ENCODE results near the gene CC2D2A.

Gene CC2D2A

DNA sequence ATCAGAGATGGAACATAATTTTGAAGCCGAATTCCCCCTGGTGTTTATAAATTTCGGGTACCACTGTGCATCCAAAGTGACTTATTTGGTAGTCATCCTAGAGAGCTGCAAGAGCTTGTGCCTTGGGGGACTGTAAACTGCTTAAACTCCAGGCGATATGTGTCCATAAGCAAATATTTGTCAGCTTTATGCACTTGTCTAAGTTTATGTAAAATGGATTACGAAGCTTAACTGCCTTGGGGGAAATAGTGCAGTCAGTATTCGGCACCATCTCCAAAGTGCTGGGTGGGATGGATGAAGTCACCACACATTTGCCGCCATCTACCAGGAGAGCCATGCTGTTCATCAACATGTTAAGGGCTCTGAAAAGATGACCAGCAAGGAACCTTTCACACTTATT lies 65.9 kb downstream of the CC2D2A start:
- Histone ChIP-seq H3K27ac (no peak overlapping the region), H3K36me3 (peaks cover 18% of the 10 kb centered on the region), H3K4me3 (ENCODE audit: low read depth, low read length) (no peak overlapping the region), H3K27me3 (ENCODE audit: insufficient read depth, low read depth, severe bottlenecking) (no peaks in the 10 kb centered on the region), H3K9me3 (ENCODE audit: severe bottlenecking) (no peaks in the 10 kb centered on the region)
- TF ChIP-seq, protein P1, sequence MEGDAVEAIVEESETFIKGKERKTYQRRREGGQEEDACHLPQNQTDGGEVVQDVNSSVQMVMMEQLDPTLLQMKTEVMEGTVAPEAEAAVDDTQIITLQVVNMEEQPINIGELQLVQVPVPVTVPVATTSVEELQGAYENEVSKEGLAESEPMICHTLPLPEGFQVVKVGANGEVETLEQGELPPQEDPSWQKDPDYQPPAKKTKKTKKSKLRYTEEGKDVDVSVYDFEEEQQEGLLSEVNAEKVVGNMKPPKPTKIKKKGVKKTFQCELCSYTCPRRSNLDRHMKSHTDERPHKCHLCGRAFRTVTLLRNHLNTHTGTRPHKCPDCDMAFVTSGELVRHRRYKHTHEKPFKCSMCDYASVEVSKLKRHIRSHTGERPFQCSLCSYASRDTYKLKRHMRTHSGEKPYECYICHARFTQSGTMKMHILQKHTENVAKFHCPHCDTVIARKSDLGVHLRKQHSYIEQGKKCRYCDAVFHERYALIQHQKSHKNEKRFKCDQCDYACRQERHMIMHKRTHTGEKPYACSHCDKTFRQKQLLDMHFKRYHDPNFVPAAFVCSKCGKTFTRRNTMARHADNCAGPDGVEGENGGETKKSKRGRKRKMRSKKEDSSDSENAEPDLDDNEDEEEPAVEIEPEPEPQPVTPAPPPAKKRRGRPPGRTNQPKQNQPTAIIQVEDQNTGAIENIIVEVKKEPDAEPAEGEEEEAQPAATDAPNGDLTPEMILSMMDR (IDR thresholded peaks at IDR 0.05; ENCODE audit: low read depth, low read length): no peak
- DNase-seq: no peak

DNA sequence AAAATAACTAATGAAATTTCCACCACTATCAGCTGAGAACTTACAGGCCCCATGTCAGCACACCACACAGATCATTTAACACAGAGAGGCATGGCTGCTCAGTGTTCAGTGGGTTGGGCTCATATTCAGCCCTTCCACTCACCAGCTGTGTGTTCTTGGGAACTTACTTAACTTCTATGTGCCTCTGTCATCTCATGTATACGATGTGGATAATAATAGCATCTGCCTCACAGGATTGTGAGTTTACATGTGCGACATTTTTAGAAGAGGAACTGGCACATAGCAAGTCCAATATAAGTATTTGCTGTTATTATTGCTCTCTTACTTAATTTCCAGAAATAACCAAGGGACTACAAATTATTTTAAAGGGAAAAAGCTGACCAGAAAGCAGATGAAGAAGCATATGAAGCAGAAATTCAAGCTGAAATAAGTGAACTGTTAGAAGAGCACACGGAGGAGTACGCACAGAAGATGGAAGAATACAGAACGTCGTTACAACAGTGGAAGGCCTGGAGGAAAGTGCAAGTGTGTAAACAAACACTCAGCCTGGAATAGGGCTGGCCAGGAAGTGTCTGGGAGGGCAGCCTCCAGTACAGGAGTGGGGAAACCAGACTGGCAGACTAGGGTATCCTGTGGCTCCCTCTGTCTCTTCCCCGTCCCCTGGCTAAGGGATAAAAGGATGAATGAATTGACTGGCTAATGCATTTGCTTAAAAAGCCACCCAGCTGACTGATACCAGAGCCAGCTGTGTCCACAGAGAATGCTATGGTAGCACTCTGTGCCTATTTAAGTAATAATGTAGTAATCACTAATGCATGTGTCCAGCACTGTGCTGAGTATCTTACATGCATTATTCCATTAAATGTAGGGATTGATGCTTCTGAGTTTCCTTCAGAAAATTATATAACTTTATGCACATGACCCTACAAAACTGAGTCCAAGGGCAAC lies 67.1 kb downstream of the CC2D2A start:
- no peak for DNase-seq
- H3K4me3 ChIP-seq (ENCODE audit: low read depth, low read length): no peak overlapping the region
- H3K27ac ChIP-seq: no peak overlapping the region
- no peaks in the 10 kb centered on the region for H3K9me3 ChIP-seq (ENCODE audit: severe bottlenecking)
- TF ChIP-seq, protein P1 (IDR thresholded peaks at IDR 0.05; ENCODE audit: low read depth, low read length): no peak
- peaks cover 18% of the 10 kb centered on the region for H3K36me3 ChIP-seq
- no peaks in the 10 kb centered on the region for H3K27me3 ChIP-seq (ENCODE audit: insufficient read depth, low read depth, severe bottlenecking)

DNA sequence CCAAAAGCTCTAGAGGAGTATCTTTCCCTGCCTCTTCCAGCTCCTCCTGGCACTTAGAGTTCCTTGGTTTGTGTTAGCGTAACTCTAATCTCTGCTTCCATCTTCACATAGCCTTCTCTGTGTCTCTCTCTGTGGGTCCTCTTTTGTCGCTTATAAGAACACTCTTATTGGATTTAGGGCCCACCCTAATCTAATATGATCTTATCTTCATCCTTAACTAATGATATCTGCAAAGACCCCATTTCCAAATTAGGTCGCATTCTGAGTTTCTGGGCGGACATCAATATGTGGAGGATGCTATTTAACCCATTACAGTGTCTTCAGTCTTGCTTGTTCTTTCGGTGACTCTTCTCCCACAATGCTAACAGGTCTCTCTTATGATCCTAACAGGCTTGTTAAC lies 72.3 kb downstream of the CC2D2A start:
- H3K27me3 ChIP-seq (ENCODE audit: insufficient read depth, low read depth, severe bottlenecking): no peaks in the 10 kb centered on the region
- TF ChIP-seq, protein P1 (IDR thresholded peaks at IDR 0.05; ENCODE audit: low read depth, low read length): no peak
- no peak overlapping the region for H3K27ac ChIP-seq
- no peaks in the 10 kb centered on the region for H3K9me3 ChIP-seq (ENCODE audit: severe bottlenecking)
- no peak for DNase-seq
- H3K36me3 ChIP-seq: peaks cover 18% of the 10 kb centered on the region
- H3K4me3 ChIP-seq (ENCODE audit: low read depth, low read length): no peak overlapping the region

DNA sequence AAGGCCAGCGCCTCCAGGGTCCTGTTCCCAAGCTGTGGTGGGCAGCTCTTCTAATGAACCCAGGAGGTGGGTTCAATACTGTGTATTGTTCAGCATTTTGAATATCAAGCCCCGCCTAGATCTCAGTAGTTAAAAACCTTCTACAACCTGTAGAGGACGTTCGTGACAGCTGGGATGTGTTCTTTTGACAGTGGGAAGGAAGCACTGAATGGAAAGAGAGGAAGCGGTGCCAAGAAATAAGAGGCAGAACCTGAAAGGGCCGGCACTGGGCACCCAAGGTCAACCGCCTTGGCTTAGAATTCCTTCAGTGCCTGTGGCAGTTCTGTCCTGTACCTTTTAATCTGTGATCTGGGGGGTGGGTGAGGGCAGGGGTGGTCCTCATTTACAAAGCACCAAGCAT lies 73.1 kb downstream of the CC2D2A start:
- no peak for DNase-seq
- TF ChIP-seq, protein P1 (IDR thresholded peaks at IDR 0.05; ENCODE audit: low read depth, low read length): no peak
- Histone ChIP-seq H3K27ac (no peak overlapping the region), H3K4me3 (ENCODE audit: low read depth, low read length) (no peak overlapping the region), H3K36me3 (peaks cover 13% of the 10 kb centered on the region), H3K27me3 (ENCODE audit: insufficient read depth, low read depth, severe bottlenecking) (no peaks in the 10 kb centered on the region), H3K9me3 (ENCODE audit: severe bottlenecking) (no peaks in the 10 kb centered on the region)

DNA sequence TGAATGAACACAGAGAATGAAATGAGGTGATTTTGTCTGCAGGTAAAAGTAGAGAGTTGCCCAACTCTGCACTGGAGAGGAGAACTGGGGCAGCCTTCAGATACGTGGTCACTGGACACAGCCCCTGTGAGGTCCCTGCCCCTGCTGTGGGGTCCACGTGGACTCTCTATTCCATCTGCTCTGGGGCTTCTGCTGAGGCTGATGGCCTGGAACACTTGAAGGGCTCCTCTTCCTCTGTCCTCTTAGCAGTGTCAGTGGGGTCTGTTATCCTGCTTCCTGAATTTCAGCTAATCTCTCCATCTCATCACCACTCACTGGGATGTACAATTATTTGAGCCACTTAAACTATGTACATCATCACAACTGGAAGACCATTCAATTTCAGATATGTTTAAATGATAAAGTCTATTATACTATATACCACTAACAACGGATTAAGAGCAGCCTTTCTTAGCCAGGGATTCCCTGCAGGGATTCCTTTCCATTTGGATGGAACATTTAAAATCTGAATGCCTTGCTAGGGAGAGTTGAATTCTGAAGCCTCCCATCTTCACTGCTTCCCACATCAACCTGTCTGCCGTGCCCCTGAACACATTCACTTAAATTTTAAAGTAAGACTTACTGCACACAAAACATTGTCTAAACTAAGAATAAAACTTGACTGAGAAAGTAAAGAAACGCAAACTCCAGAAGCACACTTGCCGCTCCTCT lies 74.0 kb downstream of the CC2D2A start:
- Histone ChIP-seq H3K4me3 (ENCODE audit: low read depth, low read length) (no peak overlapping the region), H3K27ac (no peak overlapping the region), H3K36me3 (peaks cover 7% of the 10 kb centered on the region), H3K27me3 (ENCODE audit: insufficient read depth, low read depth, severe bottlenecking) (no peaks in the 10 kb centered on the region), H3K9me3 (ENCODE audit: severe bottlenecking) (no peaks in the 10 kb centered on the region)
- no peak for DNase-seq
- TF ChIP-seq, protein P1 (IDR thresholded peaks at IDR 0.05; ENCODE audit: low read depth, low read length): no peak
